NB4 (cell line): Measurements from ENCODE around the gene NAT10.

Source experiments
- DNase-seq: peaks from one replicate; pipeline ENCODE4 v3.0.0; 2010; ENCODE audit warnings: low read depth
- H3K4me3 ChIP-seq: one replicate; pipeline ENCODE4 v1.5.1; 2011; ENCODE audit warnings: mild to moderate bottlenecking, low read depth, low read length, moderate library complexity
- MYC ChIP-seq: IDR thresholded peaks from 2 replicates; pipeline ENCODE4 v1.6.1; 2011; ENCODE audit warnings: low read depth, low read length
- POLR2A ChIP-seq: IDR thresholded peaks from 2 replicates; pipeline ENCODE4 v1.6.1; 2011; ENCODE audit warnings: mild to moderate bottlenecking; ENCODE audit not compliant: insufficient read length; ENCODE audit errors: extremely low read depth
- TF ChIP-seq, protein P1 (sequence below): IDR thresholded peaks from 2 replicates; pipeline ENCODE4 v1.6.1; 2011; ENCODE audit warnings: low read depth, low read length
- TF ChIP-seq, protein P2 (sequence below): IDR thresholded peaks from one replicate; pipeline ENCODE4 v1.5.1; 2012; ENCODE audit warnings: low read depth, low read length

Gene NAT10

GRCh38 chr11:34124885-34125668, 19.6 kb downstream of the NAT10 start:
- no peak overlapping the region for H3K4me3 ChIP-seq
- DNase-seq = no peak
- TF ChIP-seq, protein P1, sequence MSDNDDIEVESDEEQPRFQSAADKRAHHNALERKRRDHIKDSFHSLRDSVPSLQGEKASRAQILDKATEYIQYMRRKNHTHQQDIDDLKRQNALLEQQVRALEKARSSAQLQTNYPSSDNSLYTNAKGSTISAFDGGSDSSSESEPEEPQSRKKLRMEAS = no peak
- TF ChIP-seq, protein P2, sequence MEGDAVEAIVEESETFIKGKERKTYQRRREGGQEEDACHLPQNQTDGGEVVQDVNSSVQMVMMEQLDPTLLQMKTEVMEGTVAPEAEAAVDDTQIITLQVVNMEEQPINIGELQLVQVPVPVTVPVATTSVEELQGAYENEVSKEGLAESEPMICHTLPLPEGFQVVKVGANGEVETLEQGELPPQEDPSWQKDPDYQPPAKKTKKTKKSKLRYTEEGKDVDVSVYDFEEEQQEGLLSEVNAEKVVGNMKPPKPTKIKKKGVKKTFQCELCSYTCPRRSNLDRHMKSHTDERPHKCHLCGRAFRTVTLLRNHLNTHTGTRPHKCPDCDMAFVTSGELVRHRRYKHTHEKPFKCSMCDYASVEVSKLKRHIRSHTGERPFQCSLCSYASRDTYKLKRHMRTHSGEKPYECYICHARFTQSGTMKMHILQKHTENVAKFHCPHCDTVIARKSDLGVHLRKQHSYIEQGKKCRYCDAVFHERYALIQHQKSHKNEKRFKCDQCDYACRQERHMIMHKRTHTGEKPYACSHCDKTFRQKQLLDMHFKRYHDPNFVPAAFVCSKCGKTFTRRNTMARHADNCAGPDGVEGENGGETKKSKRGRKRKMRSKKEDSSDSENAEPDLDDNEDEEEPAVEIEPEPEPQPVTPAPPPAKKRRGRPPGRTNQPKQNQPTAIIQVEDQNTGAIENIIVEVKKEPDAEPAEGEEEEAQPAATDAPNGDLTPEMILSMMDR = no peak
- TF ChIP-seq POLR2A (no peak), MYC (no peak)

DNA sequence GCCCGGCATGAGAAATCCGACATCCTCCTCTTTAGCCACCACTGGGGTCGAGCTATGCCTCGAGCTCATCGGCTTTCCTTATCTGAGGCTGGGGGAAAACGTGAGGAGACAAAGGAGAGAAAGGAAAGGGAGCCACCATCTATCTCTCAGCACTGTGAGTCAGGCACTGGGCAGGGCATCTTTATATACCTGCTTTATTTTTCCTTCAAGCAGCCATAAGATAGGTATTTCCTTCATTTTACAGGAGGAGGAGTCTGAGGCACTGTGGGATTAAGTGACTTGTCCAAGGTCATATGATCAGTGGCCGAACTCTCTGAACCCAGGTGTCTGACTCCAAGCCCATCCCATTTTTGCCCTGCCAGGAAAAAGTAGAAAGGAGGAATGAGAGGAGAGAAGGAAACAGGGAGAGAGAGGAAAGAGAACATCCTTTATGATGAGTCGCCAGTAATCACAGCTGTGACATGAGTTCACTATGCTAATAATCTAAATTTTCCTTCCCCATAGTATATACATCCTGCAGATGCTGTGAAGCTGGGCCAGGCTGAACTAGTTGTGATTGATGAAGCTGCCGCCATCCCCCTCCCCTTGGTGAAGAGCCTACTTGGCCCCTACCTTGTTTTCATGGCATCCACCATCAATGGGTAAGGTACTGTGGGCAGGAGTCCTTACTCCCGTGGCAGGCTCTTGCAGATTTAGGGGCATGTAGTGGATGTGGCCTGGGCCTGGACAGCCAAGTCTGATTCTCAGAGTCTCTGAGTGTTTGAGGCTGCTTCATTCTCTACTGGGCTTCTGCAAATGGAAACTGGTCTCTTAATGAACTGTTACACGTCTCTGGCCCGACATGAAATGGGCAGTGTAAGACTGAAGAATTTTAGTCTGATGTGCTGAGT, 21.8 kb downstream of the NAT10 start:
- DNase-seq = no peak
- no peak overlapping the region for H3K4me3 ChIP-seq
- TF ChIP-seq POLR2A = no peak

DNA sequence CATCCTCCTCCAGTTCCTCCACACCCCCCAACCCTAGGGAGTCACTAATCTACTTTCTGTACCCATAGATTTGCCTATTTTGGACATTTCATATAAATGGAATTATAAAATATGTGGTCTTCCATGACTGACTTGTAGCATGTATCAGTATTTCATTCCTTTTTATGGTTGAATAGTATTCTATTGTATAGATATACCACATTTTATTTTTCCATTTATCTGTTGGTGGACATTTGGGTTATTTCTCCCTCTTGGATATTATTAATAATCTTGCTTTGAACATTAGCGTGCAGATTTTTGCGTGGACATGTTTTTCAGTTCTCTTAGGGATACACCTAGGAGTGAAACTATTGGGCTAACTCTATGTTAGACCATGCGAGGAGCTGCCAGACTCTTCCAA, 23.4 kb downstream of the NAT10 start:
- no peak overlapping the region for H3K4me3 ChIP-seq
- DNase-seq = no peak
- TF ChIP-seq, protein P1 = no peak
- no peak for TF ChIP-seq MYC
- TF ChIP-seq, protein P2 = no peak
- TF ChIP-seq POLR2A = no peak

GRCh38 chr11:34132261-34132965, 27.0 kb downstream of the NAT10 start:
- DNase-seq = no peak
- H3K4me3 ChIP-seq = no peak overlapping the region
- TF ChIP-seq, protein P2 = no peak
- TF ChIP-seq POLR2A (no peak), MYC (no peak)
- TF ChIP-seq, protein P1 = no peak

GRCh38 chr11:34134765-34135164, 29.3 kb downstream of the NAT10 start:
- no peak for TF ChIP-seq POLR2A
- TF ChIP-seq, protein P2 = no peak
- TF ChIP-seq, protein P1 = no peak
- TF ChIP-seq MYC = no peak
- no peak for DNase-seq
- no peak overlapping the region for H3K4me3 ChIP-seq

- DNase-seq = no peak
- TF ChIP-seq, protein P2 = no peak
- TF ChIP-seq, protein P1 = no peak
- TF ChIP-seq POLR2A (no peak), MYC (no peak)
- no peak overlapping the region for H3K4me3 ChIP-seq
Observed at GRCh38 chr11:34135439-34135838, 30.0 kb downstream of the NAT10 start.
